Neural cell (in vitro differentiated cells): ENCODE data around the gene MBD3L4. TPM values are rescaled to one million over a fixed set of nuclear protein-coding genes. Genes with fewer than 3 reads are reported as not detected.
"Not testable (repeated sequence)": the region's sequence is repeated elsewhere in the genome, so short reads cannot be mapped to it uniquely, and the experiment has no call there.

Experiments
- H2AFZ ChIP-seq: fragments of 200-600, 300-800 bp; sonication (generic), shearing (Covaris generic); 2 replicates; pipeline ENCODE4 v1.6.0; 2014; ENCODE audit warnings: low read depth, mild to moderate bottlenecking, antibody characterized with exemption, low read length, moderate library complexity
- H3F3A ChIP-seq: fragments of 200-600 bp; shearing (Covaris generic); 2 replicates; pipeline ENCODE4 v1.6.1; 2016; ENCODE audit warnings: mild to moderate bottlenecking, moderate library complexity, mixed read lengths, antibody characterized with exemption, low read length; ENCODE audit not compliant: insufficient read depth, poor library complexity, severe bottlenecking
- H3K27ac ChIP-seq: fragments of 200-600, 300-800 bp; sonication (generic), shearing (Covaris generic); 2 replicates; pipeline ENCODE4 v1.5.1; 2014; ENCODE audit warnings: mild to moderate bottlenecking, low read length, moderate library complexity
- H3K27me3 ChIP-seq: fragments of 300-800, 200-600 bp; sonication (generic), shearing (Covaris generic); 2 replicates; pipeline ENCODE4 v1.6.0; 2014; ENCODE audit warnings: mild to moderate bottlenecking, low read depth, low read length, moderate library complexity; ENCODE audit not compliant: insufficient read depth
- H3K36me3 ChIP-seq: fragments of 300-800, 200-600 bp; sonication (generic), shearing (Covaris generic); 2 replicates; pipeline ENCODE4 v1.5.1; 2014; ENCODE audit warnings: mild to moderate bottlenecking, antibody characterized with exemption, low read length, moderate library complexity; ENCODE audit not compliant: insufficient read depth
- H3K4me2 ChIP-seq: fragments of 300-800, 200-600 bp; sonication (generic), shearing (Covaris generic); 2 replicates; pipeline ENCODE4 v1.6.0; 2014; ENCODE audit warnings: mild to moderate bottlenecking, low read length
- H3K4me3 ChIP-seq: fragments of 300-800, 200-600 bp; sonication (generic), shearing (Covaris generic); 2 replicates; pipeline ENCODE4 v1.5.1; 2014; ENCODE audit warnings: mild to moderate bottlenecking, low read length, moderate library complexity
- H3K79me2 ChIP-seq: fragments of 200-600 bp; shearing (Covaris generic); replicated peaks from 2 replicates; pipeline ENCODE4 v1.6.0; 2014; ENCODE audit warnings: mild to moderate bottlenecking, low read length, moderate library complexity; ENCODE audit not compliant: insufficient read depth
- H3K9ac ChIP-seq: fragments of 300-800, 200-600 bp; sonication (generic), shearing (Covaris generic); 2 replicates; pipeline ENCODE4 v1.6.1; 2016; ENCODE audit warnings: mild to moderate bottlenecking, low read length, mixed read lengths
- H3K9me2 ChIP-seq: fragments of 200-600 bp; shearing (Covaris generic); 2 replicates; pipeline ENCODE4 v1.6.1; 2016; ENCODE audit warnings: mild to moderate bottlenecking, low read length, mixed read lengths; ENCODE audit not compliant: insufficient read depth
- H3K9me3 ChIP-seq: fragments of 200-600, 300-800 bp; sonication (generic), shearing (Covaris generic); 2 replicates; pipeline ENCODE4 v1.6.1; 2016; ENCODE audit warnings: mild to moderate bottlenecking, mixed run types, low read length, moderate library complexity, mixed read lengths
- H4K20me1 ChIP-seq: fragments of 200-600 bp; shearing (Covaris generic); 2 replicates; pipeline ENCODE4 v1.6.1; 2016; ENCODE audit warnings: mild to moderate bottlenecking, mixed run types; ENCODE audit not compliant: insufficient read depth
- EP300 ChIP-seq: fragments of 450-650 bp; conservative IDR thresholded peaks from 2 replicates; pipeline ENCODE4 v1.6.1; 2014; ENCODE audit warnings: antibody characterized with exemption, mild to moderate bottlenecking, moderate library complexity; ENCODE audit not compliant: poor library complexity, severe bottlenecking
- EZH2 ChIP-seq: fragments of 200-600, 300-800 bp; shearing (Covaris generic), sonication (generic); IDR thresholded peaks from 2 replicates; pipeline ENCODE4 v1.6.1; 2014; ENCODE audit warnings: antibody characterized with exemption, low read length, borderline replicate concordance, mild to moderate bottlenecking; ENCODE audit not compliant: insufficient read depth, poor library complexity, severe bottlenecking
- MXI1 ChIP-seq: fragments of 450-650 bp; conservative IDR thresholded peaks from 2 replicates; pipeline ENCODE4 v1.6.1; 2014; ENCODE audit warnings: antibody characterized with exemption, mild to moderate bottlenecking; ENCODE audit not compliant: poor library complexity, severe bottlenecking
- POLR2AphosphoS5 ChIP-seq: IDR thresholded peaks from 2 replicates; pipeline ENCODE4 v1.6.1; 2012
- RAD21 ChIP-seq: fragments of 450-650 bp; conservative IDR thresholded peaks from 2 replicates; pipeline ENCODE4 v1.6.1; 2014; ENCODE audit warnings: antibody characterized with exemption, mild to moderate bottlenecking, moderate library complexity
- SMC3 ChIP-seq: fragments of 450-650 bp; conservative IDR thresholded peaks from 2 replicates; pipeline ENCODE4 v1.6.1; 2014; ENCODE audit warnings: antibody characterized with exemption, mild to moderate bottlenecking, moderate library complexity; ENCODE audit not compliant: poor library complexity
- TAF1 ChIP-seq: IDR thresholded peaks from 2 replicates; pipeline ENCODE4 v1.6.1; 2012; ENCODE audit warnings: low read depth
- polyA minus RNA-seq: library from RNA; depleted of rRNA, polyadenylated mRNA; stranded (reverse); fragments of >200 nt; gene quantifications from 2 replicates; pipeline ENCODE4 v1.2.3, GENCODE V29; 2014
- polyA plus RNA-seq: library from polyadenylated mRNA; depleted of rRNA; stranded (reverse); fragments of >200 nt; gene quantifications from 2 replicates; pipeline ENCODE4 v1.2.3, GENCODE V29; 2014
- TF ChIP-seq, protein P1 (sequence below): IDR thresholded peaks from 2 replicates; pipeline ENCODE4 v1.6.1; 2012; ENCODE audit warnings: borderline replicate concordance
- TF ChIP-seq, protein P2 (sequence below): fragments of 450-650 bp; IDR thresholded peaks from 2 replicates; pipeline ENCODE4 v1.5.1; 2014; ENCODE audit warnings: antibody characterized with exemption, mild to moderate bottlenecking, moderate library complexity; ENCODE audit not compliant: poor library complexity, severe bottlenecking

Gene MBD3L4
- polyA plus RNA-seq (not detected in 2 replicates), polyA minus RNA-seq (not detected in 2 replicates)

DNA sequence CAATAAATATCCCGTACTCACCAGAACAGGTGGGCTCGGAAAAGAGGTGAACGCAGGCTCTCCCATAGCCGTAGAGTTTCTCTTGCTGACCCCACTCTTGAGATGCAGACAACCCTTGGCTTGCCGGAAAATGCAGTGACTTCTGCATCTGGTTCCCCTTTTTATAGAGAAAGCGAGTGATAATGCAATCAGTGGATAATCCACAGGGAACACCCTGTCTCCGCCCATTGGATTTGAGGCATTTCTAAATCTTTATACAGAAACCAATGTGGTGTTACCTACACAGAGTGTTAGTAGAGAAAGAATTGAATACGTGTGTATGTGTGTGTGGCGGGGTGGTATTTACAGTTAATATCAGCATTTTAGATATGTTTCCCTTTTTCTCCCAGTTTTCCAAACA lies at the start of gene MBD3L4:
MBD3L4 (minus strand) TSS at position 101 of the 400 bp plus-strand sequence; CDS start at position 66, 35 bp downstream.
- not testable (repeated sequence) for H3K36me3 ChIP-seq, H3F3A ChIP-seq, H3K9ac ChIP-seq, H4K20me1 ChIP-seq, H3K4me3 ChIP-seq, H2AFZ ChIP-seq, H3K9me2 ChIP-seq, H3K9me3 ChIP-seq, H3K27me3 ChIP-seq, H3K27ac ChIP-seq, H3K79me2 ChIP-seq, H3K4me2 ChIP-seq

DNA sequence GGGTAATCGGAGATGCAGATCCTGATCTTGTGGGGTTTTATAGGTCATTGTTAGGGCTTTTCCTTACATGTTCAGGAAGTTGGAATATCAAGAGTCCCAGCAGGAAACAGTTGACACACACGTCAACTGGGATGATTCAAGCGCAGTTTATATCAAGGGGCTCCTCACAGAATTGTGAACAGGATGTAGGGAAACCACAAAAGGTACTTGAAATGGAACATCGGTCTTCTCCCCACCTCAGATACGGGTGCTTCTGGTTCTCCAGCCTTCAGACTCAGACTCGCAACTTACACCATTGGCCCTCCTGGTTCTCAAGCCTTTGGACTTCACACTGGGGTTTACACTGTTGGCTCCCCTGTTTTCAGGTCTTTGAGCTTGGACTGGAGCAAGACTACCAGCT lies 49.0 kb upstream of the MBD3L4 start:
- no peaks in the 10 kb centered on the region for H4K20me1 ChIP-seq
- H3K4me3 ChIP-seq: no peak overlapping the region
- no peak overlapping the region for H3K4me2 ChIP-seq
- peaks cover 26% of the 10 kb centered on the region for H3K36me3 ChIP-seq
- no peaks in the 10 kb centered on the region for H3K9me2 ChIP-seq
- TF ChIP-seq, protein P1, sequence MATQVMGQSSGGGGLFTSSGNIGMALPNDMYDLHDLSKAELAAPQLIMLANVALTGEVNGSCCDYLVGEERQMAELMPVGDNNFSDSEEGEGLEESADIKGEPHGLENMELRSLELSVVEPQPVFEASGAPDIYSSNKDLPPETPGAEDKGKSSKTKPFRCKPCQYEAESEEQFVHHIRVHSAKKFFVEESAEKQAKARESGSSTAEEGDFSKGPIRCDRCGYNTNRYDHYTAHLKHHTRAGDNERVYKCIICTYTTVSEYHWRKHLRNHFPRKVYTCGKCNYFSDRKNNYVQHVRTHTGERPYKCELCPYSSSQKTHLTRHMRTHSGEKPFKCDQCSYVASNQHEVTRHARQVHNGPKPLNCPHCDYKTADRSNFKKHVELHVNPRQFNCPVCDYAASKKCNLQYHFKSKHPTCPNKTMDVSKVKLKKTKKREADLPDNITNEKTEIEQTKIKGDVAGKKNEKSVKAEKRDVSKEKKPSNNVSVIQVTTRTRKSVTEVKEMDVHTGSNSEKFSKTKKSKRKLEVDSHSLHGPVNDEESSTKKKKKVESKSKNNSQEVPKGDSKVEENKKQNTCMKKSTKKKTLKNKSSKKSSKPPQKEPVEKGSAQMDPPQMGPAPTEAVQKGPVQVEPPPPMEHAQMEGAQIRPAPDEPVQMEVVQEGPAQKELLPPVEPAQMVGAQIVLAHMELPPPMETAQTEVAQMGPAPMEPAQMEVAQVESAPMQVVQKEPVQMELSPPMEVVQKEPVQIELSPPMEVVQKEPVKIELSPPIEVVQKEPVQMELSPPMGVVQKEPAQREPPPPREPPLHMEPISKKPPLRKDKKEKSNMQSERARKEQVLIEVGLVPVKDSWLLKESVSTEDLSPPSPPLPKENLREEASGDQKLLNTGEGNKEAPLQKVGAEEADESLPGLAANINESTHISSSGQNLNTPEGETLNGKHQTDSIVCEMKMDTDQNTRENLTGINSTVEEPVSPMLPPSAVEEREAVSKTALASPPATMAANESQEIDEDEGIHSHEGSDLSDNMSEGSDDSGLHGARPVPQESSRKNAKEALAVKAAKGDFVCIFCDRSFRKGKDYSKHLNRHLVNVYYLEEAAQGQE: no peak
- TF ChIP-seq RAD21 (no peak), POLR2AphosphoS5 (no peak), TAF1 (no peak), EZH2 (no peak), MXI1 (no peak), SMC3 (no peak), EP300 (no peak)
- TF ChIP-seq, protein P2, sequence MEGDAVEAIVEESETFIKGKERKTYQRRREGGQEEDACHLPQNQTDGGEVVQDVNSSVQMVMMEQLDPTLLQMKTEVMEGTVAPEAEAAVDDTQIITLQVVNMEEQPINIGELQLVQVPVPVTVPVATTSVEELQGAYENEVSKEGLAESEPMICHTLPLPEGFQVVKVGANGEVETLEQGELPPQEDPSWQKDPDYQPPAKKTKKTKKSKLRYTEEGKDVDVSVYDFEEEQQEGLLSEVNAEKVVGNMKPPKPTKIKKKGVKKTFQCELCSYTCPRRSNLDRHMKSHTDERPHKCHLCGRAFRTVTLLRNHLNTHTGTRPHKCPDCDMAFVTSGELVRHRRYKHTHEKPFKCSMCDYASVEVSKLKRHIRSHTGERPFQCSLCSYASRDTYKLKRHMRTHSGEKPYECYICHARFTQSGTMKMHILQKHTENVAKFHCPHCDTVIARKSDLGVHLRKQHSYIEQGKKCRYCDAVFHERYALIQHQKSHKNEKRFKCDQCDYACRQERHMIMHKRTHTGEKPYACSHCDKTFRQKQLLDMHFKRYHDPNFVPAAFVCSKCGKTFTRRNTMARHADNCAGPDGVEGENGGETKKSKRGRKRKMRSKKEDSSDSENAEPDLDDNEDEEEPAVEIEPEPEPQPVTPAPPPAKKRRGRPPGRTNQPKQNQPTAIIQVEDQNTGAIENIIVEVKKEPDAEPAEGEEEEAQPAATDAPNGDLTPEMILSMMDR: no peak
- no peak overlapping the region for H3K9ac ChIP-seq
- no peak overlapping the region for H2AFZ ChIP-seq
- H3K9me3 ChIP-seq: peaks cover 14% of the 10 kb centered on the region
- no peak overlapping the region for H3K27ac ChIP-seq
- H3F3A ChIP-seq: no peaks in the 10 kb centered on the region
- no peaks in the 10 kb centered on the region for H3K79me2 ChIP-seq
- no peaks in the 10 kb centered on the region for H3K27me3 ChIP-seq
